Astrocyte (in vitro differentiated cells and primary cell): ENCODE results near the gene SLC25A21. TPM values are rescaled to one million over a fixed set of nuclear protein-coding genes. Genes with fewer than 3 reads are reported as not detected.

Source experiments
- DNase-seq: peaks from one replicate; pipeline ENCODE4 v3.0.0-alpha.2; 2010; ENCODE audit warnings: low read depth
- FAIRE-seq: peaks from 2 replicates; lab custom pipeline; 2011; peaks lifted over from hg19 to GRCh38; lab: Jason Lieb, UNC
- H2AFZ ChIP-seq: 2 replicates; pipeline ENCODE4 v1.6.0; 2012; ENCODE audit warnings: low read depth, low read length, inconsistent platforms
- H3K27ac ChIP-seq: 2 replicates; pipeline ENCODE4 v1.5.1; 2011; ENCODE audit warnings: low read depth, low read length, inconsistent platforms
- H3K27me3 ChIP-seq: 2 replicates; pipeline ENCODE4 v1.6.0; 2011; ENCODE audit warnings: low read length, inconsistent platforms; ENCODE audit not compliant: insufficient read depth
- H3K36me3 ChIP-seq: 2 replicates; pipeline ENCODE4 v1.5.1; 2011; ENCODE audit warnings: low read length, inconsistent platforms; ENCODE audit not compliant: insufficient read depth
- H3K4me1 ChIP-seq: 2 replicates; pipeline ENCODE4 v1.5.1; 2011; ENCODE audit warnings: low read length, inconsistent platforms; ENCODE audit not compliant: insufficient read depth
- H3K4me2 ChIP-seq: 2 replicates; pipeline ENCODE4 v1.6.0; 2012; ENCODE audit warnings: low read length, inconsistent platforms
- H3K4me3 ChIP-seq: 2 replicates; pipeline ENCODE4 v1.5.1; 2011; ENCODE audit warnings: low read depth, mild to moderate bottlenecking, low read length, inconsistent platforms; ENCODE audit not compliant: insufficient read depth
- H3K79me2 ChIP-seq: 2 replicates; pipeline ENCODE4 v1.6.0; 2012; ENCODE audit warnings: mild to moderate bottlenecking, low read length, inconsistent platforms; ENCODE audit not compliant: insufficient read depth
- H3K9ac ChIP-seq: 2 replicates; pipeline ENCODE4 v1.6.0; 2012; ENCODE audit warnings: mild to moderate bottlenecking, low read length, inconsistent platforms
- H3K9me3 ChIP-seq: 2 replicates; pipeline ENCODE4 v1.5.1; 2012; ENCODE audit warnings: low read depth, mild to moderate bottlenecking, low read length, inconsistent platforms; ENCODE audit not compliant: insufficient read depth
- H4K20me1 ChIP-seq: 2 replicates; pipeline ENCODE4 v1.6.0; 2012; ENCODE audit warnings: low read length, inconsistent platforms; ENCODE audit not compliant: insufficient read depth
- H3K27ac Mint-ChIP-seq: one replicate; pipeline ENCODE4 v1.8.0; 2021; ENCODE audit warnings: mild to moderate bottlenecking, mixed read lengths; ENCODE audit not compliant: unreplicated experiment
- H3K27me3 Mint-ChIP-seq: one replicate; pipeline ENCODE4 v1.8.0; 2021; ENCODE audit warnings: low read depth, mixed read lengths; ENCODE audit not compliant: unreplicated experiment
- H3K36me3 Mint-ChIP-seq: one replicate; pipeline ENCODE4 v1.8.0; 2021; ENCODE audit warnings: low read depth, mixed read lengths; ENCODE audit not compliant: unreplicated experiment
- H3K4me1 Mint-ChIP-seq: one replicate; pipeline ENCODE4 v1.8.0; 2021; ENCODE audit warnings: low read depth, mixed read lengths; ENCODE audit not compliant: unreplicated experiment
- H3K4me3 Mint-ChIP-seq: one replicate; pipeline ENCODE4 v1.8.0; 2021; ENCODE audit warnings: mild to moderate bottlenecking, moderate library complexity, mixed read lengths; ENCODE audit not compliant: unreplicated experiment
- H3K9me3 Mint-ChIP-seq: one replicate; pipeline ENCODE4 v1.8.0; 2021; ENCODE audit warnings: mild to moderate bottlenecking, mixed read lengths; ENCODE audit not compliant: unreplicated experiment
- CTCF ChIP-seq: IDR thresholded peaks from 2 replicates; pipeline ENCODE4 v1.5.1; 2011; ENCODE audit warnings: low read depth, mild to moderate bottlenecking, inconsistent platforms, low read length, moderate library complexity; ENCODE audit not compliant: insufficient read depth
- EZH2 ChIP-seq: IDR thresholded peaks from 2 replicates; pipeline ENCODE4 v1.6.1; 2012; ENCODE audit warnings: mild to moderate bottlenecking, low read length, inconsistent platforms; ENCODE audit not compliant: insufficient read depth
- total RNA-seq: library from RNA; stranded (reverse); gene quantifications from 2 replicates; pipeline ENCODE4 v1.2.1, GENCODE V29; 2021

SLC25A21 gene
- total RNA-seq, 1 donor from 2014 or later: 1.5 TPM

GRCh38 chr14:37114002-37114401 is 58.4 kb downstream of the SLC25A21 start:
- Histone ChIP-seq H2AFZ (no peak overlapping the region), H3K79me2 (no peaks in the 10 kb centered on the region), H3K4me3 (no peak overlapping the region), H3K9ac (no peak overlapping the region), H3K36me3 (no peaks in the 10 kb centered on the region), H4K20me1 (no peaks in the 10 kb centered on the region), H3K4me1 (peaks cover 10% of the 10 kb centered on the region), H3K9me3 (no peaks in the 10 kb centered on the region), H3K27me3 (no peaks in the 10 kb centered on the region), H3K4me2 (no peak overlapping the region), H3K27ac (no peak overlapping the region)
- DNase-seq (peak; percentile 57), FAIRE-seq (no peak)
- Mint-ChIP-seq H3K9me3 (no peaks in the 10 kb centered on the region), H3K4me1 (peaks cover 13% of the 10 kb centered on the region), H3K27ac (no peak overlapping the region), H3K27me3 (no peaks in the 10 kb centered on the region), H3K4me3 (no peak overlapping the region), H3K36me3 (no peaks in the 10 kb centered on the region)
- TF ChIP-seq CTCF (no peak), EZH2 (no peak)

GRCh38 chr14:37098132-37098531 is 74.3 kb downstream of the SLC25A21 start:
- DNase-seq (no peak), FAIRE-seq (no peak)
- TF ChIP-seq EZH2: no peak
- no peak for TF ChIP-seq CTCF
- no peaks in the 10 kb centered on the region for H3K36me3 ChIP-seq
- H3K4me2 ChIP-seq: no peak overlapping the region
- no peaks in the 10 kb centered on the region for H3K4me1 ChIP-seq
- Mint-ChIP-seq H3K4me3 (no peak overlapping the region), H3K36me3 (no peaks in the 10 kb centered on the region), H3K27ac (no peak overlapping the region), H3K27me3 (no peaks in the 10 kb centered on the region), H3K9me3 (no peaks in the 10 kb centered on the region), H3K4me1 (no peaks in the 10 kb centered on the region)
- no peaks in the 10 kb centered on the region for H3K27me3 ChIP-seq
- no peak overlapping the region for H2AFZ ChIP-seq
- H3K4me3 ChIP-seq: no peak overlapping the region
- no peak overlapping the region for H3K9ac ChIP-seq
- no peaks in the 10 kb centered on the region for H4K20me1 ChIP-seq
- H3K9me3 ChIP-seq: no peaks in the 10 kb centered on the region
- no peak overlapping the region for H3K27ac ChIP-seq
- H3K79me2 ChIP-seq: no peaks in the 10 kb centered on the region

GRCh38 chr14:37094502-37094901 is 77.9 kb downstream of the SLC25A21 start:
- H3K9me3 Mint-ChIP-seq: no peaks in the 10 kb centered on the region
- Histone ChIP-seq H3K9ac (no peak overlapping the region), H3K27me3 (no peaks in the 10 kb centered on the region), H4K20me1 (no peaks in the 10 kb centered on the region), H3K4me2 (no peak overlapping the region), H3K4me3 (no peak overlapping the region), H2AFZ (no peak overlapping the region), H3K36me3 (no peaks in the 10 kb centered on the region), H3K9me3 (no peaks in the 10 kb centered on the region), H3K4me1 (peaks cover 4% of the 10 kb centered on the region), H3K79me2 (no peaks in the 10 kb centered on the region), H3K27ac (no peak overlapping the region)
- no peak overlapping the region for H3K27ac Mint-ChIP-seq
- peaks cover 8% of the 10 kb centered on the region for H3K4me1 Mint-ChIP-seq
- FAIRE-seq (no peak), DNase-seq (no peak)
- H3K36me3 Mint-ChIP-seq: no peaks in the 10 kb centered on the region
- H3K4me3 Mint-ChIP-seq: no peak overlapping the region
- no peaks in the 10 kb centered on the region for H3K27me3 Mint-ChIP-seq
- no peak for TF ChIP-seq CTCF
